ENCODE results near the gene GRAMD1A.
"Not testable (repeated sequence)": the region's sequence is repeated elsewhere in the genome, so short reads cannot be mapped to it uniquely, and the experiment has no call there.

Gene GRAMD1A

DNA sequence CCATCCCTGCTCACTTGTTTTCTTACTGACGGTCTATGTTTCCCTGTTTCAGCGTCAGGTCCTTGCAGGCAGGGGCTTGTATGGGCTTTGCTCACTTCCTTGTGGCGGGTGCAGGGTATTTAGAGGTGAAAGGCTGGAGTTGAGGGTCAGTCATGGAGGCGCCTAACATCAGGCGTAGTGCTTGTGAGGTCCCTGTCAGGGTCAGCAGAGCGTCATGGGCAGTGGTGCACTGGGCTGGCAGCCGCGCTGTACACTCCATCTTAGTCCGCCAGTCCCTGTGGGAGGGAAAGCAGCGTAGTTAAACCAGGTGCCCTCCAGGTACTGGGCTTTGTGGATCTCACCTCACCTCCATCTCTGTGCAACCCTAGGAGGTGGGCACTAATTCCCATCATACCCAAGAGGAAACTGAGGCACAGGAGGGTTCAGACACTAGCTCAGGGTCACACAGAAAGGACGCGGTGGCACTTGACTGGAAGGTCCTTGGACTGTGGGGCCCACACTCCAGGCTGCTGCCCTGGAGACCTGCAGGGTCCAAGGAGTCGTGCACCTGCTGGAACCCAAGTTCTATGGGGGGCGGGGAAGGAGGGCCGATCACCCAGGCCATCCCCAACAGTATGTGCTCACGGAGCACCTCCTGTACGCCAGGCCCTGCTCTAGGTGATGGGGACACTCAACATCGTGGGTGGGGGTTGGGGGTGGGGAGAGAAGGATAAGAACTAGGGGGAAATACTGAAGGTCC is 4.6 kb downstream of the GRAMD1A start:
- DNase-seq = no peak

DNA sequence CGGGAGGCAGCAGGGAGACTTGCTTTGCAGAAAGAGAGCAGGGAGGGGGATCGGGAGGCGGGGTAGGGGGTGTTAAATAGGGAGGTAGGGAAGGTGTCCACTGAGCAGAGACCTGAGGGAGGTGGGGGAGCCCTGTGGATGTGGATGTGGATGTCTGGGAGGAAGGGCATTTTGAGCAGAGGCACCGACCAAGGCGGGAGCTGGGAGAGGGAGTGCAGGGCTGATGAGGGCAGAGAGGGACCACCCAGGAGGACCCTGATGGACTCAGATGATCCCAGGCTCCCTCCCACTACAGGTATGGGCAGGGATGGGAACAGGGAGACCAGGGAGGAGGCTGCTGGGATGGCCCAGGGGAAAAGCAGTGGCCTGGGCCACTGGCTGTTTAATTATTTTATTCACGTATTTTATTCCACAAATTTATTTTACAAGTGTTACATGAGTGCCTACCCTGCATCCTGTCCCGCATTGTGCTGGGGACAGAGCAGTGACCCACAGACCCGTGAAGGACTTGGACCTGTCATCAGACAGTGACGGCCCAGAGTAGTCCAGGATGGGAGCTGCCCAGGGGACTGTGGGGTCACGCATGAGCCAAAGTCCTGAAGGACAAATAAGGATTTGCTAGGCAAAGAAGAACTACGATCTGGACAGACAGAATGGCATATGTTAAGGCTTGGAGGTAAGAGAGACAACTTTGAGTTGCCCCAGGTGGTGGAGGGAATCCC is 5.3 kb downstream of the GRAMD1A start:
- DNase-seq = no peak

DNA sequence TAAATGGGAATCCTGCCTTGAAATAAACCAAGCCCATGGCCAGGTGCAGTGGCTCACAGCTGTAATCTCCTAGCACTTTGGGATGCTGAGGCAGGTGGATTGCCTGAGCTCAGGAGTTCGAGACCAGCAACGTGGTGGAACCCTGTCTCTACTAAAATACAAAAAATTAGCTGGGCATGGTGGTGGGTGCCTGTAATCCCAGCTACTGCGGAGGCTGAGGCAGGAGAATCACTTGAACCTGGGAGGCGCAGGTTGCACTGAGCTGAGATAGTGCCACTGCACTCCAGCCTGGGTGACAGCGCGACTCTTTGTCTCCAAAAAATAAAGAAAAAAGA is 5.9 kb downstream of the GRAMD1A start:
- not testable (repeated sequence) for DNase-seq

DNA sequence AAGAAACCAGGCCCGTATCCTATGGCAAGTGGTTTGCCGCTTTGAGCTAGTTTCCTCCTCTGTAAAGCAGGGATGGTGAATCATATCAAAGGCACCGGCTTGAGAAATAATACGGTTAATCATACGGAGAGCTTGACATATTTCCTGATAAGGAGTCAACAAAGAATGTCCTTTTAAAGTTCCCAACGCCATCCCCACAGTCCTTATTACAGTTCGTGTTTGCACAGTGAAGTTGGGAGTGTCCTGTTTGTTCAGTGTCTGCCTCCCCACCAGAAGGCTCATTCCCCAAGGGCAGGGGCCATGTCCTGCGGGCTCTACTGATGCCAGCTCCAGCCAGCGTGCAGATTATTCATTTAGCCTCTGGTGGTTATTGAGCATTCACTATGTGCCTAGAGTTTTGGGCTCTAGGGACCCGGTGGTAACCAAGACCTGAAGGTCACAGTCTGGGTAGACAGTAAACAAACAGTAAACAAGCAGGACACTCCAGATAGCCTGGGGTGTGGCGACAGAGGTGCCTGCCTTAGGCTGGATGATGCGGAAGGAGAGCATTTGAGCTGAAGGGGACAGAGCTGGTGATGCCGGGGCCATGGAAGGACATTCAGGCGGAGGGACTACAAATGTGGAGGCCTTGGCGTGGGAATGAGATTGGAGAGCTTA is 6.3 kb downstream of the GRAMD1A start:
- DNase-seq = no peak

DNA sequence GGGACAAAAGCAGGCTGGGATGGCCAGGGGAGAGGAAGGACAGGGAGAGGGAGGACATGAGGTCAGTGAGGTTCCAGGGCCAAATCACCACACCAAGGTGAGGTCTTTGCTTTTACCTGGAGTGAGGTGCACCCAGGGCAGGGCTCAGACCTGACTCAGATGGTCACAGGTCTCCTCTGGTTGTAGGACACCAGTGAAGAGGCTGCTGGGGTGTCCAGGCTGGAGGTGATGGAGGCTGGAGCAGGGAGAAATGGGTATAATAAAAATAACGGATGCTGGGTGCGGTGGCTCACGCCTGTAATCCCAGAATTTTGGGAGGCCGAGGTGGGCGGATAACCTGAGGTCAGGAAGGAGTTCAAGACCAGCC is 6.9 kb downstream of the GRAMD1A start:
- no peak for DNase-seq

DNA sequence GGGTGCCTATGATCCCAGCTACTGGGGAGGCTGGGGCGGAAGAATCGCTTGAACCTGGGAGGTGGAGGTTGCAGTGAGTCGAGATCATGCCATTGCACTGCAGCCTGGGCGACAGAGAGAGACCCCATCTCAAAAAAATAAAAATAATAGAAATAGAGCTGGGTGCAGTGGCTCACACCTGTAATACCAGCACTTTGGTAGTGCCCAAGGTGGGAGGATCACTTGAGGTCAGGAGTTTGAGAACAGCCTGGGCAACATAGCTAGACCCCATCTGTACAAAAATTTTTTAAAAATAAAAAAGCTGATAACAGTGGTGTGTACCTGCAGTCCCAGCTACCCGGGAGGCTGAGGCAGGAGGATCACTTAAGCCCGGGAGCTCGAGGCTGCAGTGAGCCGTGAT is 7.3 kb downstream of the GRAMD1A start:
- DNase-seq = not testable (repeated sequence)

DNA sequence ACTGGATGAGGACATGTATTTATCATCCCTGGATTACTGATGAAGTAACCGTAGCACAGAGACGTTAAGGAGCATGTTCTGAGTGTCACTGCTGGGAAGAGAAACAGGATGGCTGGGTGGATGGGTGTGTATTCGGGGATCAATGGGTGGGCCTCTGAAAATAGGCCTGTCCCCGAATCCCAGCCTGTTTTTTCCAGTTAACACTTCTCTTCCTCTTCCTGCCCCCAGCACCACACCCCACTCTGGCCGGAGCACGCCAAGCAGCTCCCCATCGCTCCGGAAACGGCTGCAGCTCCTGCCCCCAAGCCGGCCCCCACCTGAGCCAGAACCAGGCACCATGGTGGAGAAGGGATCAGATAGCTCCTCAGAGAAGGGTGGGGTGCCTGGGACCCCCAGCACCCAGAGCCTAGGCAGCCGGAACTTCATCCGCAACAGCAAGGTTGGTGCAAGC is 8.8 kb downstream of the GRAMD1A start:
- no peak for DNase-seq

DNA sequence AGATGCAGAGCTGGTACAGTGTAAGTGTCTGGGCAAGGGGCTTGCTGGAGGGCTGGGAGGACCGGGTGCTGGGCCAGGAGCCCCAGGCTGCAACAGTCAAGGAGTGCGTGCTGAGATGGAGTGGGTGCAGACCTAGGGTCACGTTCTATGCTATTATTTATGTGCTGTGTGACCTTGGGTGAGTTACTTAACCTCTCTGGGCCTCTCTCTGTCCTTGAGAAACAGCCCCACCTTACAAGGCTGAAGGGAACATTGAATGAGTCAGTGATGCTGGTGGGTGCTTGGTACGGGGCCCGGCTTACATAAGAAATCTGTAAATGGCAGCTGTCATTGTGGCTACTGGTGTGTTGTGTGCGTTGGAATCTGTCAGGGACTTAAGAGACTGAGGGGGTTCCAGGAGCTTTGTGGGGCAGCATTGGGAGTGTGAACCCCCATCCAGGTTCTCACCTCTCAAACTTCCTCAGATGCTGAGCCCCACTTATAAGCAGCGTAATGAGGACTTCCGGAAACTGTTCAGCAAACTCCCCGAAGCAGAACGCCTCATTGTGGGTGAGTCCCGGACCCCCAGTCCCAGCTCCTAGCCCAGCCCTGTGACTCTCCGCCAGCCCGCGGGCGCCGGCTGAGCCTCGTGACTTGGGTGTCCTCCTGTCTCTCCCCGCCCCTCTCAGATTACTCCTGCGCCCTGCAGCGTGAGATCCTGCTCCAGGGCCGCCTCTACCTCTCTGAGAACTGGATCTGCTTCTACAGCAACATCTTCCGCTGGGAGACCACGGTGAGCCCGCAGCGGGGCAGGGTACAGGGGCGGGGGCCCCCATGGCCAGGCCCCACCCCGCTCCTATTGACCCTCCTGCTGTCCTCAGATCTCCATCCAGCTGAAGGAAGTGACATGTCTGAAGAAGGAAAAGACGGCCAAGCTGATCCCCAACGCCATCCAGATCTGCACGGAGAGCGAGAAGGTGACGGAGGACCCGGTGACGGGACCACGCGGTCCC is 9.6 kb downstream of the GRAMD1A start:
- no peak for DNase-seq

DNA sequence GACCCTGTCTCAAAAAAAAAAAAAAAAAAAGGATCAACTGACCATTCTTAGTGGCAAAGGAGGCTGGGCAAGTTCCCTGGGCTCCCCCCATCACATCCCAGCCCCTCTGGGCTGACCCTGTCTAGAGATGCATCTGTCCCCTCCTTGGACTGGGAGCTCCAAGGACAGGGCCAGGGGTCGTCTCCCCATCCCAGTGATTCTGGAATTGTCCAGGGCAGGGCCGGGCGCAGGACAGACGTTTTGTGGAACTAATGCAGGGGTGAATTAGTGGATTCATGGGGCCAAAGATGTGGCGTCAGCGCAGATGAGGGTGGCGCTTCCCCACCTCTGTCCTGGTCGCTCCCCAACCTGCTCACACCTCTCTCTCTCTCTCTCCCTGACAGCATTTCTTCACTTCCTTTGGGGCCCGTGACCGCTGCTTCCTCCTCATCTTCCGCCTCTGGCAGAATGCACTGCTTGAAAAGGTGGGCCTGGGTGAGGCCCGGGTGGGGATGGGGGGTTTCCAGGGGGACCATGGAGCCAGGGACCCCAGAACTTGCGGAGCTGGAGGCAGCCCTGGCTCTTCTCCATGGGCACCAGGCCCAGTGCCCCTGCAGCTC is 11.1 kb downstream of the GRAMD1A start:
- no peak for DNase-seq

DNA sequence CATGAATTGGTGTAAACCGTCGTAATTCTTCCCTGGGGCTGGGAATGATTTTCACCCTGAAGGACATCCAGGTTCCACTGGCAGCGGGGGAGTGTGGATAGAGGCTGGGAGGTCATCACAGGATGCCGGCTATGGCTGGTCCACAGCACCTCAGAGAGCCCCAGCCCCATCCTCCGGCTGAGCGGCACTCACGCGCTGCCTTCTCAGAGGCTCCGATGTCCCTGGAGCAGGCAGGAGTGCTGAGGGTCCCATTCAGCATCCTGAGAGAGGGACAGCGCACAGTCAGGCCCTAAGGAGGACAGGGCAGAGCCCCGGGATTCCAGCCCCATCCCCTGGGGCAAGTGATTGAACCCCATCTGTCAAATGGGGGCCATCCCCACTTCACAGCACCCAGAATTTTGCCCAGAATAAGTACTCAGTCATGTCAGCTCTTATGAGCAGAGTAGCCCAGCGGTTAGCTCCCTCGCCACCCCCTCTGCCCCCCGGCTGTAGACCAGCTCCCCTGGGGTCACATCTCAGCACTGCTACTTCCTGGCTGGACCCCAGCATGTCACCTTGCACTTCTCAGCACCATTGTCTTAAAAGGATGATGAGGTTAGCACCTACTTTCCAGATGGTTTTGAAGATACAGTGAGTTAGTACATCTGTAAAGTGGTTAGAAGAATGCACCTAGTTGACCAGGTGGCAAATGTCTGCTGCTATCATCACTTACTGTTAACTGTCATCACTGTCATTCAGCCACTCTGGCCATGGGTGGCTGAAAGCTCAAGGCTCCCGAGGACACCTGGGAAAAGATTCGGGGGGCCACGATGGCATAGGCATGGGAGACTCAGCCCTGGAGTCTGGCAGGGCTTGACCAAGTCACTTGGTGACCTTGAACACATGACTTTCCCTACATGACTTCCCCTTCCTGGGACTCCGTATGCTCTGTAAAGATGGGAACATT is 11.9 kb downstream of the GRAMD1A start:
- no peak for DNase-seq

DNA sequence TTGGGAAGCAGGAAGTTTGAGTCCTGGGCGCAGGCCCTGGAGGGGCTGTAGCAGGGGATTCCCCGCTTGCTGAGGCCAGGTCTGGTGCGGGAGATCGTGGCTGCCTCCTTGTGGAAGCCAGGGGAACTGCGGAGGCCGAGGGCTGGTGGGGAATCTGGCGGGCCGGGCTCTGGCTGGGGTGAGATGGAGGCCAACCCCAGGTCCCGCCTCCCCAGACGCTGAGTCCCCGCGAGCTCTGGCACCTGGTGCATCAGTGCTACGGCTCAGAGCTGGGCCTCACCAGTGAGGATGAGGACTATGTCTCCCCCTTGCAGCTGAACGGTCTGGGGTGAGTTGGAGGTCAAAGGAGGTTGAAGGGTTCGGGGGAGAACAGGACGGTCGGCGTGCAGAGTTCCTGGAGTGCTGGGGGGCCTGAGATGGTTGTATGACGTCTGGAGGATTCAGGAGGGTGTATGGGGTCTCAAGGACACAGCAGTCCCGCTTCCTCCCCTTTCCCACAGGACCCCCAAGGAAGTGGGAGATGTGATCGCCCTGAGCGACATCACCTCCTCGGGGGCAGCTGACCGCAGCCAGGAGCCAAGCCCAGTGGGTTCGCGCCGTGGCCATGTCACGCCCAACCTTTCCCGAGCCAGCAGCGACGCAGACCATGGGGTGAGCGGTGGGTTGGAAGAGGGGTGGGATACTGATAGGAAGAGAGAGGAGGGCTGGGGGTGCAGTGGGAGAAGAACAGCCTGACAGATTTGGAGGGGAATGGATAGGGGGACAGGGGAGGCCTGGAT is 13.1 kb downstream of the GRAMD1A start:
- DNase-seq = peak; percentile 77 to 82

DNA sequence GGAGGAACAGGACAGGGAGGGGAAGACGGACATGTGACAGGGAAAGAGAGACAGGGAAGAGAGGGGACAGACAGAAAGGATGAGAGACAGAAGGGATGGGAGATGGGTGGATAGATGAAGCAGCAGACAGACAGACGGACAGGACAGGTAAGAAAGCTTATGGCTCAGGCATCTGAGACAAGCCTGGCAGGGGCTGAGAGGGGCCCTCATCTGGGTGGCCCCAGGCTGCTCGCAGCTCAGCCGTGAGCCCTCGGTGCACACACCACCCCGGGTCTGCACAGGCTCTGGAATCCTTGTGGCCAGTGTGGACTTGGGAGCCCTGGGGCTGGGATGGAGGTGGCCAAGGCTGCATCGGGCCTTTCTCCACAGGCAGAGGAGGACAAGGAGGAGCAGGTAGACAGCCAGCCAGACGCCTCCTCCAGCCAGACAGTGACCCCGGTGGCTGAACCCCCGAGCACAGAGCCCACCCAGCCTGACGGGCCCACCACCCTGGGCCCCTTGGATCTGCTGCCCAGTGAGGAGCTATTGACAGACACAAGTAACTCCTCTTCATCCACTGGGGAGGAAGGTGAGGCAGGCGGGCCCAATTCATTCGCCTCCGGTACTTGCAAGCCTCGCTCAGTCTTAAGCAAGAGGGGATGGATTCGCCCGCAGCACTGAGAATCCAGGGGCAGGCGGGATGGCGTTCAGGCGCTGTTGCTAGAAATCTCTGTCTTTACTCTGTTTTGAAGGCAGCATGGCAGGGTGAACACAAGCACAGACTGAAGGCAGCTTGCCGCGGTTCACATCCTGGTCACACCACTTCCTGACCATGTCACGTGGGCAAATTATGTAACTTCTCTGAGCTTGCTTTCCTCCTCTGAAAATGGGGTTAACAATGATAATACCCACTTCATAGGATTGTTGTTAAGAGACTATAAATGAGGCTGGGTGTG is 14.0 kb downstream of the GRAMD1A start:
- DNase-seq = peak; percentile 53 to 57

DNA sequence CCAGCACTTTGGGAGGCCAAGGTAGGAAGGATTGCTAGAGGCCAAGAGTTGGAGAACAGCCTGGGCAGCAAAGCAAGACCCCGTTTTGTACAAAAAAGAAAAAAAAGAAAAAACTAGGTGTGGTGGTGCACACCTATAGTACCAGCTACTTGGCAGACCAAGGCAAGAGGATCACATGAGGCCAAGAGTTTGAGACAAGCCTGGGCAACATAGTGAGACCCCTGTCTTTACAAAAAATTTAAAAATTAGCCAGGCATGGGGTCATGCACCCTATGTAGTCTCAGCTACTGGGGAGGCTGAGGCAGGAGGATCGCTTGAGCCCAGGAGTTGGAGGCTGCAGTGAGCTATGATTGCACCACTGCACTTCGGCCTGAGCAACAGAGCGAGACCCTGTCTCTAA is 14.7 kb downstream of the GRAMD1A start:
- not testable (repeated sequence) for DNase-seq

DNA sequence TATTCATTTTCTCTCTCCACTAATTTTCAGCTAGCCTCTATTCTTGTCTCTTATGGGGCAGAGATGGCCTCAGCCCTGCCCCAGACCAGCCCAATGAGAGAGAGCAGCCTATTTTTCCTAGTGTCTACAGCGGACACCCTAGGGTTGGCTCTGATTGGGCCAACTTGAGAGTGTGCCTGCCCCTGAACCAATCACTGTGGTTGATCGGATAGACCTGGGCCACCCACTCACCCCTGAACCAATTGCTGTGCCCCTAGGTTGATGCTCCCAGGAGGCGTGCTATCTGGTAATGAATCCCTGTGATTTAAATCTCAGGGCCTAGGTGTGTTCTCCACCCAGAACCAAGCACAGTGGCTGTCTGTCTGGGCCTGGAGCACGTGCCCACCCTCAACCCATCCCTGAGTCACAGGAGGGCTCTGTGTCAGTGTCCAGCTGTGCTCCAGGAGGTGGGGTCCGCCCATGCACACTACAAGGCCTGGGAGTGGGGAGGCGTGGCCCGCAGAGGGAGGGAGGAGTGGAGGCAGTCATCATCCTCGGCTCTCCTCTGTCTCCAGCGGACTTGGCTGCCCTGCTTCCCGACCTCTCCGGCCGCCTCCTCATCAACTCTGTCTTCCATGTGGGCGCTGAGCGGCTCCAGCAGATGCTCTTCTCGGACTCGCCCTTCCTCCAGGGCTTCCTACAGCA is 15.3 kb downstream of the GRAMD1A start:
- DNase-seq = no peak

DNA sequence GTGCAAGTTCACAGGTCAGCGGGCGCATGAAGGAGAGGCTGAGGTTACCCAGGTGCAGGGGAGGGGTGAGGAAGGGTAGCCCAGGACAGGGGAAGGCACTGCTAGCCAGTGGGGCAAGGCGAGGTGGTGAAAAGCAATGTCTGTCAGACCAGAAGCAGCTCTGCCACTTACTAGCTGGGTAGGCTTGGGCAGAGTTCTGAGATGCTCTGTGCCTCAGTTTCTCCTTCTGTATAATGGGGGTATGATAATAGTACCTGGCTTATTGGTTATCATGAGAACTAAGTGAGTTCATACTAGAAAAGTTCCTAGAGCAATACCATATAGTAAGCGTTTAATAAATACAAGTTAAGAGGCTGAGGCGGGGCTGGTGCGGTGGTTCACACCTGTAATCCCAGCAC is 15.8 kb downstream of the GRAMD1A start:
- no peak for DNase-seq

DNA sequence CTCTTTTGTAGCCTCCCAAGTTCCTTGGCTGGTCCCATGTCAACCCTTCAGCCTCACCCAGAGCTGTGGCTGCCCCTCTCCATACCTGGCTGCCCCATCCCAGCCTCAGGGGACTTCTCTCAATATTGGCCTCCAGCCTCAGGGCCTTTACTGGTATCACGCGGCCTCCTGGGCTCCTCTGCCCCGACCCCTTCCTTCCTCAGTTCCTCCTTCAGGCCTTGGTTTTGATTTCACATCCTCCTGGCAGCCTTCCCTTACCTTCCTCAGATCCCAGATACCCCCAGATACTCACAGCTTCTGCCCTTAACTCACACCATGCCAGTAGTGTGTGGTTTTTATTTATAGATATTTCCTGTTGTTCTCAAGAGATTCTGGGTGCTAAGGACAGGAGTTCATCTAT is 17.4 kb downstream of the GRAMD1A start:
- DNase-seq = no peak

DNA sequence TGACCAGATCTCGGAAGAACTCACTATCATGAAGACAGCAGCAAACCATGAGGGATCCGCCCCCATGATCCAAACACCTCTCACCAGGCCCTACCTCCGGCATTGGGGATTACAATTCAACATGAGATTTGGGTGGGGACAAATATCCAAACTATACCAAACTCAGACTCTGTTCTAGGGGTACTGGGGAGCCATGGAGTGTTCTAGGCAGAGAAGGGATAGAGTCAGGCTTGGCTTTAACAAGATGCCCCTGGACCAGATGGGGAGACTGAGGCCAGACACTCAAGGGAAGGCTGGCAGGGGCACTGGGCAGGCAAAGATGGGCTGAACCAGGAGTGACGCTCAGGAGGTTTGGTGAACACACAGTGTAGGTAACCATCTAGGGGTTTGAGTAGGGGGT is 18.3 kb downstream of the GRAMD1A start:
- DNase-seq = no peak

DNA sequence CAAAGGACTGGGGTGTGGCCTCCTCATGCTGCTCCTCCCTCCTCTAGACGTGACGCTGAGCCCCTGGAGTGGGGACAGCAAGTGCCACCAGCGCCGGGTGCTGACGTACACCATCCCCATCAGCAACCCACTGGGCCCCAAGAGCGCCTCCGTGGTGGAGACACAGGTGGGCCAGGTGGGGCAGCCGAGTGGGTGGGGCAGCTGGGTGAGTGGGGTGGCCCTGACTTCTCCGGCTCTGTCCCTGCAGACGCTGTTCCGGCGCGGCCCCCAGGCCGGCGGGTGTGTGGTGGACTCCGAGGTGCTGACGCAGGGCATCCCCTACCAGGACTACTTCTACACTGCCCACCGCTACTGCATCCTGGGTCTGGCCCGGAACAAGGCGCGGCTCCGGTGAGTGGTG is 19.0 kb downstream of the GRAMD1A start:
- DNase-seq = no peak

DNA sequence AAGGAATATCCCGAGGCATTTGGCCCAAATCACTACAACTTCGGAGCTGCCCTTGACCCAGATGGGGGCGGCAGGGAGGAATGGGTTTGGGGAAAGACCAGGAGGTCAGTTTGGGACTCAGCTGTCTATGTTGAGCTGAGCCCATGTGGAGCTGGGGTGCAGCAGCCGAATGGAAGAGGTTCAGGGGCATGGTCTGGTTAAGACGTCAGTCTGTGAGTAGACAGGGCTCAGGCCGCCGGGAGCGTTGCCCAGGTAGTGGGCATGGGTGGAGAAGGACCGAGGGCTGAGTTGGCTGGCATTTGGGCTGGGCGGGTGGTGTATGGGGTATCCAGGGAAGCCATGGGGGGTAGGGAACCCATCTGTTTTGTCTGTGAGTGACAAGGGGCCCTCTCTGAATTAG is 20.9 kb downstream of the GRAMD1A start:
- DNase-seq = no peak

All from activated CD4-positive, alpha-beta T cell treated with anti-CD3 and anti-CD28 coated beads for 4 hours (primary cell).